Body of pancreas (tissue), 4 donors: ENCODE results near the gene SCUBE1. TPM values are rescaled to one million over a fixed set of nuclear protein-coding genes. Genes with fewer than 3 reads are reported as not detected.

Experiments
- ATAC-seq: fragments of 150-250 bp; one replicate; pipeline ENCODE4 v1.9.1; 2016
- DNase-seq, 4 donors: peaks; one replicate each; pipeline ENCODE4 v3.0.0-alpha.2; 2019
- H3K27ac ChIP-seq, 4 donors: fragments of 200-600 bp; sonication (generic); 1 replicate in 3 of 4; 2 replicates in 1 of 4; pipeline versions ENCODE4 v1.5.1 to v1.6.1; 2016 to 2019; ENCODE audit warnings: mild to moderate bottlenecking in 1 of 4, mixed read lengths in 1 of 4, moderate library complexity in 1 of 4
- H3K27me3 ChIP-seq, 2 donors: fragments of 200-600 bp; sonication (generic); one replicate each; pipeline ENCODE4 v1.6.0; 2016; ENCODE audit warnings: mild to moderate bottlenecking in 1 of 2
- H3K36me3 ChIP-seq, 2 donors: fragments of 200-600 bp; sonication (generic); replicated peaks in 1 of 2; 2 replicates each; pipeline ENCODE4 v1.5.1; 2016; ENCODE audit warnings: low read depth in 2 of 2; ENCODE audit not compliant: insufficient read depth in 1 of 2
- H3K4me1 ChIP-seq: fragments of 200-600 bp; sonication (generic); one replicate; pipeline ENCODE4 v1.6.0; 2016
- H3K4me3 ChIP-seq, 2 donors: fragments of 200-600 bp; sonication (generic); 1 replicate in 1 of 2; 2 replicates in 1 of 2; pipeline ENCODE4 v1.5.1; 2016 to 2019
- H3K9me3 ChIP-seq, 3 donors: fragments of 200-600 bp; sonication (generic); 1 replicate in 2 of 3; 2 replicates in 1 of 3; pipeline ENCODE4 v1.5.1; 2016
- CTCF ChIP-seq, 7 experiments: fragments of 450-650 bp in 4 of 7; fragments of 200-600 bp in 3 of 7; sonication (generic) in 3 of 7; IDR thresholded peaks; one replicate each; pipeline ENCODE4 v1.5.1; 2016 to 2019; ENCODE audit warnings: antibody characterized with exemption in 7 of 7
- POLR2A ChIP-seq, 3 donors: fragments of 450-650 bp; IDR thresholded peaks; one replicate each; pipeline ENCODE4 v1.6.1; 2016; ENCODE audit warnings: antibody characterized with exemption in 3 of 3, mild to moderate bottlenecking in 2 of 3
- WGBS, 2 donors: methylation state at CpG; one replicate each; pipeline ENCODE4 v1.1.5; 2017; 5-methylcytosine and 5-hydroxymethylcytosine counted together
- intact Hi-C: fragments of 100-400 bp; cut with DNase I; formaldehyde crosslinking; loops from one replicate; pipeline ENCODE4 v1.15.1; 2023
- total RNA-seq, 2 donors: library from RNA; depleted of rRNA; stranded (reverse); fragments of >200 nt; gene quantifications; one replicate each; pipeline ENCODE4 v1.1.0, GENCODE V29; 2016

The SCUBE1 gene
- total RNA-seq, 2 donors from 2014 or later: under 0.01 to 0.26 TPM

DNA sequence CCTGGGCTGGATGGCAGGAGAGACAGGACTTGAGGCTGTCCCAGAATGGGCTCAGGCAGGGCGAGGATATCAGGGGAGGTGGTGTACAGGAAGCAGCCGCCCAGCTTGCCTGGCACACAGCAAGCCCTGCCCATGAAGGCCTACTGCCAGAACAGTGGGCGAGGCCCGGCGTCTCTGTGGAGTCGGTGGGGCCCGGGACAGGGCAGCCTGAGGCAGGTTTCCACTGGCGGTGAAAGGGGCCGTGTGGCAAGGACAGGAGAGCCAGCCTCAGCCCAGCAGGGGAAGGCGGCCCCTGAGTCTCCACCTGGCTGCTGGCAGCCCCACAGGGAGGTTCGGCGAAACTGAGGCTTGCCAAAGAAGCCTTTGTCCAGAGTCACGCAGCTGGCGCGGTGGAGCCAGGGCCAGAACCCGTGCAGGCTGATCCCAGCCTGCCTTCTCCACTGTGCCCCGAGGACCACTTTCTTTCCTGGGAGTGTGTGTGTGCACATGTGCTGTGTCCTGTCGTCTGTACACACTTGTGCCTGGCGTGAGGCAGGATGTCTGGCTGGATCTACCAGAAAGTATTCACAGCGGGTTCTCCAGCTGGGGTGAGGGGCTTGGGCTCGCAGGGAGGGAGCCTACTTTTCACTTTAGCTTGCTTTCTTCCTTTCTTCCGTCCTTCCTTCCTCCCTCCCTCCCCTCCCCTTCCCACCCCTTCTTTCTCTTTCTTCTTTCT, 190.7 kb downstream of the SCUBE1 start:
- TF ChIP-seq POLR2A (IDR thresholded peaks at IDR 0.05): peak; percentile 23 to 45 (median 41)
- no peak for TF ChIP-seq CTCF (IDR thresholded peaks at IDR 0.05)
- peak overlapping the region; percentile 26 to 82 for H3K4me3 ChIP-seq
- H3K27ac ChIP-seq: peak overlapping the region; percentile 52 to 82 (median 78)
- DNase-seq (peak; percentile 75 to 88 (median 84)), ATAC-seq (peak; percentile 81)
- WGBS, 2 donors: 7 to 38% methylated on average over 3 to 22 of the region's 22 CpGs
- no peaks in the 10 kb centered on the region for H3K36me3 ChIP-seq
- H3K4me1 ChIP-seq: peaks cover 17% of the 10 kb centered on the region
- intact Hi-C loops: no loop called here
- no peaks in the 10 kb centered on the region for H3K27me3 ChIP-seq
- no peaks in the 10 kb centered on the region for H3K9me3 ChIP-seq

GRCh38 chr22:43152003-43152356, 191.2 kb downstream of the SCUBE1 start:
- DNase-seq (no peak), ATAC-seq (no peak)
- 0 to 18% methylated on average over 2 to 18 of the region's 18 CpGs for WGBS, 2 donors
- H3K9me3 ChIP-seq: no peaks in the 10 kb centered on the region
- H3K27me3 ChIP-seq: no peaks in the 10 kb centered on the region
- peaks cover 17% of the 10 kb centered on the region for H3K4me1 ChIP-seq
- TF ChIP-seq CTCF (IDR thresholded peaks at IDR 0.05) (no peak), POLR2A (IDR thresholded peaks at IDR 0.05) (no peak)
- H3K36me3 ChIP-seq: no peaks in the 10 kb centered on the region
- peak overlapping the region; percentile 52 to 82 (median 78) for H3K27ac ChIP-seq
- intact Hi-C loops: no loop called here
- peak overlapping the region; percentile 26 to 82 for H3K4me3 ChIP-seq

- no peak for TF ChIP-seq CTCF (IDR thresholded peaks at IDR 0.05)
- peak; percentile 31 to 67 (median 54) for TF ChIP-seq POLR2A (IDR thresholded peaks at IDR 0.05)
- Histone ChIP-seq H3K36me3 (no peaks in the 10 kb centered on the region), H3K4me1 (peaks cover 17% of the 10 kb centered on the region), H3K9me3 (no peaks in the 10 kb centered on the region), H3K27ac (peak within 1 kb of the TSS; percentile 65 to 82 (median 78)), H3K27me3 (no peaks in the 10 kb centered on the region), H3K4me3 (peak within 1 kb of the TSS; percentile 26 to 82)
- intact Hi-C loops: no loop called here
- DNase-seq (peak; percentile 73 to 81 (median 78)), ATAC-seq (peak; percentile 87)
- 1% methylated on average over 74 of the region's 75 CpGs; no CpG with 5 or more reads in 1 of the 2 donors for whole genome bisulfite sequencing, 2 donors
Observed at GRCh38 chr22:43151251-43152002, 191.7 kb downstream of the SCUBE1 start, which contains the start of gene TSPO. TSPO (plus strand) TSS chr22:43151559; CDS start chr22:43159239, 7,680 bp downstream.

- H3K9me3 ChIP-seq: no peaks in the 10 kb centered on the region
- peaks cover 17% of the 10 kb centered on the region for H3K4me1 ChIP-seq
- no peaks in the 10 kb centered on the region for H3K27me3 ChIP-seq
- peak overlapping the region; percentile 26 to 82 for H3K4me3 ChIP-seq
- ATAC-seq (peak; percentile 1), DNase-seq (no peak)
- no peak for TF ChIP-seq POLR2A (IDR thresholded peaks at IDR 0.05)
- TF ChIP-seq CTCF (IDR thresholded peaks at IDR 0.05): no peak
- H3K27ac ChIP-seq: peak overlapping the region in 3 of 4 donors; percentile 76 to 82 (median 81)
- intact Hi-C loops: no loop called here
- H3K36me3 ChIP-seq: no peaks in the 10 kb centered on the region
- 46 to 70% methylated on average over 2 to 15 of the region's 15 CpGs for WGBS, 2 donors
Observed at GRCh38 chr22:43150731-43151206, 192.4 kb downstream of the SCUBE1 start.
